ENCODE data around the gene ARHGAP15. TPM values are rescaled to one million over a fixed set of nuclear protein-coding genes. Genes with fewer than 3 reads are reported as not detected.

The ARHGAP15 gene
- total and polyA plus RNA-seq, 4 donors = 3.8 to 17.9 (median 13.2) TPM

DNA sequence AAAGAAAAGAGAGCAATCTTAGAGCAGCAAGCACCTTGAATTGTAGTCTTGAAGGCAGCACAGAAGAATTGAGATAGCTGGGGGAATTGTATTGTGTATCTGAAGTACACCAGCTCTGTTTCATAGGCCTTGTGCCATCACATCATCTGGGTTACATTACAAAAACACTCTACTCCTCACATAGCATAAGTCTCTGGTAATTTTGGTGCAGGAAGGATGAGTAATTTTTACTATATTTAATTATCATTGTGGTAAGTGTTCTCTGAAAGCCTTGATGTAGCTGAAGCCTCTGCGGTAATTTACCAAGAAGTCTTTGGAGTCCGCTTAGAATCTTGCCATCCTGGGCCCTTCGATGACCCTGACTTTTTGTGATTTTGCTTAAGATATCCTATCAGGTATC, 291.1 kb downstream of the ARHGAP15 start:
- Histone ChIP-seq H3K4me3 (ENCODE audit: low read depth in 1 of 3, low read length in 3 of 3) (no peak overlapping the region), H3K4me1 (ENCODE audit: control insufficient read depth in 4 of 4, insufficient read depth in 4 of 4, low read length in 3 of 4) (no peaks in the 10 kb centered on the region), H3K36me3 (ENCODE audit: control insufficient read depth in 4 of 4, insufficient read depth in 3 of 4, low read depth in 1 of 4, low read length in 3 of 4) (no peaks in the 10 kb centered on the region), H3K9ac (ENCODE audit: low read depth in 1 of 2, low read length in 2 of 2) (no peak overlapping the region), H3K9me3 (ENCODE audit: control insufficient read depth in 4 of 4, low read length in 3 of 4) (no peaks in the 10 kb centered on the region), H3K27me3 (ENCODE audit: control insufficient read depth in 4 of 4, insufficient read depth in 4 of 4, low read length in 3 of 4) (no peaks in the 10 kb centered on the region), H3K27ac (ENCODE audit: low read depth in 1 of 2, low read length in 2 of 2) (no peak overlapping the region)
- TF ChIP-seq, protein P1, sequence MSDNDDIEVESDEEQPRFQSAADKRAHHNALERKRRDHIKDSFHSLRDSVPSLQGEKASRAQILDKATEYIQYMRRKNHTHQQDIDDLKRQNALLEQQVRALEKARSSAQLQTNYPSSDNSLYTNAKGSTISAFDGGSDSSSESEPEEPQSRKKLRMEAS (IDR thresholded peaks at IDR 0.05) = no peak
- TF ChIP-seq JUND (IDR thresholded peaks at IDR 0.05) (no peak), GABPA (IDR thresholded peaks at IDR 0.05 in 1 of 2, conservative IDR thresholded peaks at IDR 0.05 in 1 of 2) (no peak), HNF4G (IDR thresholded peaks at IDR 0.05) (no peak), YY1 (IDR thresholded peaks at IDR 0.05) (no peak), NR2F2 (IDR thresholded peaks at IDR 0.05) (no peak), FOXA2 (IDR thresholded peaks at IDR 0.05) (no peak), EGR1 (IDR thresholded peaks at IDR 0.05; ENCODE audit: low read depth in 2 of 2) (no peak), FOXA1 (IDR thresholded peaks at IDR 0.05) (no peak), HNF4A (conservative IDR thresholded peaks at IDR 0.05) (no peak), RAD21 (IDR thresholded peaks at IDR 0.05) (no peak), TAF1 (conservative IDR thresholded peaks at IDR 0.05) (no peak), SP1 (IDR thresholded peaks at IDR 0.05) (no peak), RXRA (IDR thresholded peaks at IDR 0.05) (no peak)
- TF ChIP-seq, protein P2, sequence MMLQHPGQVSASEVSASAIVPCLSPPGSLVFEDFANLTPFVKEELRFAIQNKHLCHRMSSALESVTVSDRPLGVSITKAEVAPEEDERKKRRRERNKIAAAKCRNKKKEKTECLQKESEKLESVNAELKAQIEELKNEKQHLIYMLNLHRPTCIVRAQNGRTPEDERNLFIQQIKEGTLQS (IDR thresholded peaks at IDR 0.05) = no peak
- TF ChIP-seq, protein P3, sequence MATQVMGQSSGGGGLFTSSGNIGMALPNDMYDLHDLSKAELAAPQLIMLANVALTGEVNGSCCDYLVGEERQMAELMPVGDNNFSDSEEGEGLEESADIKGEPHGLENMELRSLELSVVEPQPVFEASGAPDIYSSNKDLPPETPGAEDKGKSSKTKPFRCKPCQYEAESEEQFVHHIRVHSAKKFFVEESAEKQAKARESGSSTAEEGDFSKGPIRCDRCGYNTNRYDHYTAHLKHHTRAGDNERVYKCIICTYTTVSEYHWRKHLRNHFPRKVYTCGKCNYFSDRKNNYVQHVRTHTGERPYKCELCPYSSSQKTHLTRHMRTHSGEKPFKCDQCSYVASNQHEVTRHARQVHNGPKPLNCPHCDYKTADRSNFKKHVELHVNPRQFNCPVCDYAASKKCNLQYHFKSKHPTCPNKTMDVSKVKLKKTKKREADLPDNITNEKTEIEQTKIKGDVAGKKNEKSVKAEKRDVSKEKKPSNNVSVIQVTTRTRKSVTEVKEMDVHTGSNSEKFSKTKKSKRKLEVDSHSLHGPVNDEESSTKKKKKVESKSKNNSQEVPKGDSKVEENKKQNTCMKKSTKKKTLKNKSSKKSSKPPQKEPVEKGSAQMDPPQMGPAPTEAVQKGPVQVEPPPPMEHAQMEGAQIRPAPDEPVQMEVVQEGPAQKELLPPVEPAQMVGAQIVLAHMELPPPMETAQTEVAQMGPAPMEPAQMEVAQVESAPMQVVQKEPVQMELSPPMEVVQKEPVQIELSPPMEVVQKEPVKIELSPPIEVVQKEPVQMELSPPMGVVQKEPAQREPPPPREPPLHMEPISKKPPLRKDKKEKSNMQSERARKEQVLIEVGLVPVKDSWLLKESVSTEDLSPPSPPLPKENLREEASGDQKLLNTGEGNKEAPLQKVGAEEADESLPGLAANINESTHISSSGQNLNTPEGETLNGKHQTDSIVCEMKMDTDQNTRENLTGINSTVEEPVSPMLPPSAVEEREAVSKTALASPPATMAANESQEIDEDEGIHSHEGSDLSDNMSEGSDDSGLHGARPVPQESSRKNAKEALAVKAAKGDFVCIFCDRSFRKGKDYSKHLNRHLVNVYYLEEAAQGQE (IDR thresholded peaks at IDR 0.05) = no peak
- TF ChIP-seq, protein P4, sequence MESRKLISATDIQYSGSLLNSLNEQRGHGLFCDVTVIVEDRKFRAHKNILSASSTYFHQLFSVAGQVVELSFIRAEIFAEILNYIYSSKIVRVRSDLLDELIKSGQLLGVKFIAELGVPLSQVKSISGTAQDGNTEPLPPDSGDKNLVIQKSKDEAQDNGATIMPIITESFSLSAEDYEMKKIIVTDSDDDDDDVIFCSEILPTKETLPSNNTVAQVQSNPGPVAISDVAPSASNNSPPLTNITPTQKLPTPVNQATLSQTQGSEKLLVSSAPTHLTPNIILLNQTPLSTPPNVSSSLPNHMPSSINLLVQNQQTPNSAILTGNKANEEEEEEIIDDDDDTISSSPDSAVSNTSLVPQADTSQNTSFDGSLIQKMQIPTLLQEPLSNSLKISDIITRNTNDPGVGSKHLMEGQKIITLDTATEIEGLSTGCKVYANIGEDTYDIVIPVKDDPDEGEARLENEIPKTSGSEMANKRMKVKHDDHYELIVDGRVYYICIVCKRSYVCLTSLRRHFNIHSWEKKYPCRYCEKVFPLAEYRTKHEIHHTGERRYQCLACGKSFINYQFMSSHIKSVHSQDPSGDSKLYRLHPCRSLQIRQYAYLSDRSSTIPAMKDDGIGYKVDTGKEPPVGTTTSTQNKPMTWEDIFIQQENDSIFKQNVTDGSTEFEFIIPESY (IDR thresholded peaks at IDR 0.05) = no peak
- TF ChIP-seq, protein P5, sequence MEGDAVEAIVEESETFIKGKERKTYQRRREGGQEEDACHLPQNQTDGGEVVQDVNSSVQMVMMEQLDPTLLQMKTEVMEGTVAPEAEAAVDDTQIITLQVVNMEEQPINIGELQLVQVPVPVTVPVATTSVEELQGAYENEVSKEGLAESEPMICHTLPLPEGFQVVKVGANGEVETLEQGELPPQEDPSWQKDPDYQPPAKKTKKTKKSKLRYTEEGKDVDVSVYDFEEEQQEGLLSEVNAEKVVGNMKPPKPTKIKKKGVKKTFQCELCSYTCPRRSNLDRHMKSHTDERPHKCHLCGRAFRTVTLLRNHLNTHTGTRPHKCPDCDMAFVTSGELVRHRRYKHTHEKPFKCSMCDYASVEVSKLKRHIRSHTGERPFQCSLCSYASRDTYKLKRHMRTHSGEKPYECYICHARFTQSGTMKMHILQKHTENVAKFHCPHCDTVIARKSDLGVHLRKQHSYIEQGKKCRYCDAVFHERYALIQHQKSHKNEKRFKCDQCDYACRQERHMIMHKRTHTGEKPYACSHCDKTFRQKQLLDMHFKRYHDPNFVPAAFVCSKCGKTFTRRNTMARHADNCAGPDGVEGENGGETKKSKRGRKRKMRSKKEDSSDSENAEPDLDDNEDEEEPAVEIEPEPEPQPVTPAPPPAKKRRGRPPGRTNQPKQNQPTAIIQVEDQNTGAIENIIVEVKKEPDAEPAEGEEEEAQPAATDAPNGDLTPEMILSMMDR (IDR thresholded peaks at IDR 0.05; ENCODE audit: low read depth, low read length, missing input control) = no peak
- 64% methylated on average over 3 of the region's 3 CpGs for WGBS
- DNase-seq (ENCODE audit: low spot score) = no peak

Data from liver (tissue), 9 donors.